GDM1 (cell line): Measurements from ENCODE around the gene ROBO2.
"Not testable (repeated sequence)": the region's sequence is repeated elsewhere in the genome, so short reads cannot be mapped to it uniquely, and the experiment has no call there.

Experiments
- DNase-seq: peaks from one replicate; lab custom pipeline; 2025; lab: John Stamatoyannopoulos, UW

The ROBO2 gene

GRCh38 chr3:77328690-77329089 is 288.8 kb downstream of the ROBO2 start:
- DNase-seq: no peak

- DNase-seq: no peak
Observed at GRCh38 chr3:77329116-77329515, 289.2 kb downstream of the ROBO2 start.

- DNase-seq: no peak
Observed at GRCh38 chr3:77338195-77338594, 298.3 kb downstream of the ROBO2 start.

GRCh38 chr3:77342027-77342426 is 302.1 kb downstream of the ROBO2 start:
- no peak for DNase-seq

- no peak for DNase-seq
Observed at GRCh38 chr3:77342688-77343087, 302.8 kb downstream of the ROBO2 start.

- no peak for DNase-seq
Observed at GRCh38 chr3:77345009-77345408, 305.1 kb downstream of the ROBO2 start.

GRCh38 chr3:77348244-77348855 is 308.5 kb downstream of the ROBO2 start:
- no peak for DNase-seq

GRCh38 chr3:77354958-77355357 is 315.1 kb downstream of the ROBO2 start:
- no peak for DNase-seq

GRCh38 chr3:77362936-77363335 is 323.0 kb downstream of the ROBO2 start:
- DNase-seq: no peak

- no peak for DNase-seq
Observed at GRCh38 chr3:77365152-77365551, 325.3 kb downstream of the ROBO2 start.

GRCh38 chr3:77370413-77370812 is 330.5 kb downstream of the ROBO2 start:
- DNase-seq: no peak

GRCh38 chr3:77372018-77372417 is 332.1 kb downstream of the ROBO2 start:
- DNase-seq: no peak

- DNase-seq: no peak
Observed at GRCh38 chr3:77372634-77373346, 332.9 kb downstream of the ROBO2 start.

GRCh38 chr3:77373619-77374018 is 333.7 kb downstream of the ROBO2 start:
- no peak for DNase-seq

GRCh38 chr3:77376511-77376910 is 336.6 kb downstream of the ROBO2 start:
- no peak for DNase-seq

- no peak for DNase-seq
Observed at GRCh38 chr3:77377717-77378116, 337.8 kb downstream of the ROBO2 start.

GRCh38 chr3:77380136-77380535 is 340.2 kb downstream of the ROBO2 start:
- no peak for DNase-seq

- no peak for DNase-seq
Observed at GRCh38 chr3:77381431-77381830, 341.5 kb downstream of the ROBO2 start.

- DNase-seq: no peak
Observed at GRCh38 chr3:77392181-77392580, 352.3 kb downstream of the ROBO2 start.

GRCh38 chr3:77394046-77394445 is 354.1 kb downstream of the ROBO2 start:
- DNase-seq: no peak

GRCh38 chr3:77404871-77405270 is 365.0 kb downstream of the ROBO2 start:
- DNase-seq: no peak

GRCh38 chr3:77407441-77407840 is 367.5 kb downstream of the ROBO2 start:
- no peak for DNase-seq

- DNase-seq: not testable (repeated sequence)
Observed at GRCh38 chr3:77410334-77410733, 370.4 kb downstream of the ROBO2 start.

- no peak for DNase-seq
Observed at GRCh38 chr3:77411334-77411733, 371.4 kb downstream of the ROBO2 start.
